ENCODE results near the gene TMEM38B. TPM values are rescaled to one million over a fixed set of nuclear protein-coding genes. Genes with fewer than 3 reads are reported as not detected.

TMEM38B gene
- total RNA-seq, 1 experiment from 2014 or later = 14.5 TPM

- no peaks in the 10 kb centered on the region for H3K27me3 Mint-ChIP-seq (ENCODE audit: unreplicated experiment)
- no peak overlapping the region for H3K27ac Mint-ChIP-seq (ENCODE audit: unreplicated experiment)
- no peak for DNase-seq
- intact Hi-C loops (cut with micrococcal nuclease; ENCODE audit: unreplicated experiment) = no loop called here
- H3K9me3 Mint-ChIP-seq (ENCODE audit: low read depth, unreplicated experiment) = no peaks in the 10 kb centered on the region
- TF ChIP-seq, protein P1, sequence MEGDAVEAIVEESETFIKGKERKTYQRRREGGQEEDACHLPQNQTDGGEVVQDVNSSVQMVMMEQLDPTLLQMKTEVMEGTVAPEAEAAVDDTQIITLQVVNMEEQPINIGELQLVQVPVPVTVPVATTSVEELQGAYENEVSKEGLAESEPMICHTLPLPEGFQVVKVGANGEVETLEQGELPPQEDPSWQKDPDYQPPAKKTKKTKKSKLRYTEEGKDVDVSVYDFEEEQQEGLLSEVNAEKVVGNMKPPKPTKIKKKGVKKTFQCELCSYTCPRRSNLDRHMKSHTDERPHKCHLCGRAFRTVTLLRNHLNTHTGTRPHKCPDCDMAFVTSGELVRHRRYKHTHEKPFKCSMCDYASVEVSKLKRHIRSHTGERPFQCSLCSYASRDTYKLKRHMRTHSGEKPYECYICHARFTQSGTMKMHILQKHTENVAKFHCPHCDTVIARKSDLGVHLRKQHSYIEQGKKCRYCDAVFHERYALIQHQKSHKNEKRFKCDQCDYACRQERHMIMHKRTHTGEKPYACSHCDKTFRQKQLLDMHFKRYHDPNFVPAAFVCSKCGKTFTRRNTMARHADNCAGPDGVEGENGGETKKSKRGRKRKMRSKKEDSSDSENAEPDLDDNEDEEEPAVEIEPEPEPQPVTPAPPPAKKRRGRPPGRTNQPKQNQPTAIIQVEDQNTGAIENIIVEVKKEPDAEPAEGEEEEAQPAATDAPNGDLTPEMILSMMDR (IDR thresholded peaks at IDR 0.05; ENCODE audit: unreplicated experiment) = no peak
- H3K4me1 Mint-ChIP-seq (ENCODE audit: low read depth, unreplicated experiment) = peaks cover 11% of the 10 kb centered on the region
- CTCF ChIA-PET = no interaction called here
- no peak overlapping the region for H3K4me3 Mint-ChIP-seq (ENCODE audit: low read depth, unreplicated experiment)
- H3K36me3 Mint-ChIP-seq (ENCODE audit: insufficient read depth, unreplicated experiment) = no peaks in the 10 kb centered on the region
- BruUV-seq (replicated peaks) = no TSS peak
Measured at GRCh38 chr9:105678781-105679180, 15.6 kb upstream of the TMEM38B start.

- Mint-ChIP-seq H3K36me3 (ENCODE audit: insufficient read depth, unreplicated experiment) (no peaks in the 10 kb centered on the region), H3K27me3 (ENCODE audit: unreplicated experiment) (no peaks in the 10 kb centered on the region), H3K4me3 (ENCODE audit: low read depth, unreplicated experiment) (no peak overlapping the region), H3K9me3 (ENCODE audit: low read depth, unreplicated experiment) (no peaks in the 10 kb centered on the region), H3K4me1 (ENCODE audit: low read depth, unreplicated experiment) (peaks cover 11% of the 10 kb centered on the region), H3K27ac (ENCODE audit: unreplicated experiment) (no peak overlapping the region)
- DNase-seq = no peak
- TF ChIP-seq, protein P1 (IDR thresholded peaks at IDR 0.05; ENCODE audit: unreplicated experiment) = no peak
- CTCF ChIA-PET = no interaction called here
- intact Hi-C loops (cut with micrococcal nuclease; ENCODE audit: unreplicated experiment) = no loop called here
- BruUV-seq (replicated peaks) = no TSS peak
Measured at GRCh38 chr9:105679257-105680022, 14.9 kb upstream of the TMEM38B start.

- Mint-ChIP-seq H3K9me3 (ENCODE audit: low read depth, unreplicated experiment) (no peaks in the 10 kb centered on the region), H3K4me1 (ENCODE audit: low read depth, unreplicated experiment) (peaks cover 11% of the 10 kb centered on the region), H3K36me3 (ENCODE audit: insufficient read depth, unreplicated experiment) (no peaks in the 10 kb centered on the region), H3K27me3 (ENCODE audit: unreplicated experiment) (no peaks in the 10 kb centered on the region), H3K27ac (ENCODE audit: unreplicated experiment) (no peak overlapping the region), H3K4me3 (ENCODE audit: low read depth, unreplicated experiment) (no peak overlapping the region)
- CTCF ChIA-PET = no interaction called here
- TF ChIP-seq, protein P1 (IDR thresholded peaks at IDR 0.05; ENCODE audit: unreplicated experiment) = no peak
- BruUV-seq (replicated peaks) = no TSS peak
- DNase-seq = no peak
- intact Hi-C loops (cut with micrococcal nuclease; ENCODE audit: unreplicated experiment) = no loop called here
Measured at GRCh38 chr9:105681313-105681712, 13.0 kb upstream of the TMEM38B start.

- no peaks in the 10 kb centered on the region for H3K27me3 Mint-ChIP-seq (ENCODE audit: unreplicated experiment)
- H3K27ac Mint-ChIP-seq (ENCODE audit: unreplicated experiment) = no peak overlapping the region
- no TSS peak for BruUV-seq (replicated peaks)
- TF ChIP-seq, protein P1 (IDR thresholded peaks at IDR 0.05; ENCODE audit: unreplicated experiment) = no peak
- intact Hi-C loops (cut with micrococcal nuclease; ENCODE audit: unreplicated experiment) = no loop called here
- no peaks in the 10 kb centered on the region for H3K9me3 Mint-ChIP-seq (ENCODE audit: low read depth, unreplicated experiment)
- DNase-seq = no peak
- peaks cover 11% of the 10 kb centered on the region for H3K4me1 Mint-ChIP-seq (ENCODE audit: low read depth, unreplicated experiment)
- no peaks in the 10 kb centered on the region for H3K36me3 Mint-ChIP-seq (ENCODE audit: insufficient read depth, unreplicated experiment)
- no peak overlapping the region for H3K4me3 Mint-ChIP-seq (ENCODE audit: low read depth, unreplicated experiment)
- CTCF ChIA-PET = no interaction called here
Measured at GRCh38 chr9:105681724-105682123, 12.6 kb upstream of the TMEM38B start.
